ENCODE results near the gene BLACAT1.

DNA sequence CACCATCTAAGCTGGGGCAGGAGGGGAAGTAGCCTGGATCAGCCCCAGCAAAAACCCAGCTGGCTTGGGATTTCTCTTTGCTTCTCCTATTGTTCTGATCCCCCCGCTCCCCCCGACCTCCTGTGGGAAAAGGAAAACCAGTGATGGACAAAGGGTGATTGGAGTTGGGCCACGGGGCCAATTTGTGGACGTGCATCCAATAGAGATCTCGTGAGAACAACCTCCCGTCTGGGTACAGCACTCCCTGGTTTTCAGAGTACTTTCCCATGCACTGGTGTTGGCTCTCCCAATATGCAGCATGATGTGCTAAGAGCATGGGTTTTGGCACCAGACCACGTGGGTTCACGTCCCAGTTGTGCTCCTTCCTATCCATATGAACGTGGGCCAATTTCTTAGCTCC is 9.0 kb downstream of the BLACAT1 start:
- TF ChIP-seq, protein P1, sequence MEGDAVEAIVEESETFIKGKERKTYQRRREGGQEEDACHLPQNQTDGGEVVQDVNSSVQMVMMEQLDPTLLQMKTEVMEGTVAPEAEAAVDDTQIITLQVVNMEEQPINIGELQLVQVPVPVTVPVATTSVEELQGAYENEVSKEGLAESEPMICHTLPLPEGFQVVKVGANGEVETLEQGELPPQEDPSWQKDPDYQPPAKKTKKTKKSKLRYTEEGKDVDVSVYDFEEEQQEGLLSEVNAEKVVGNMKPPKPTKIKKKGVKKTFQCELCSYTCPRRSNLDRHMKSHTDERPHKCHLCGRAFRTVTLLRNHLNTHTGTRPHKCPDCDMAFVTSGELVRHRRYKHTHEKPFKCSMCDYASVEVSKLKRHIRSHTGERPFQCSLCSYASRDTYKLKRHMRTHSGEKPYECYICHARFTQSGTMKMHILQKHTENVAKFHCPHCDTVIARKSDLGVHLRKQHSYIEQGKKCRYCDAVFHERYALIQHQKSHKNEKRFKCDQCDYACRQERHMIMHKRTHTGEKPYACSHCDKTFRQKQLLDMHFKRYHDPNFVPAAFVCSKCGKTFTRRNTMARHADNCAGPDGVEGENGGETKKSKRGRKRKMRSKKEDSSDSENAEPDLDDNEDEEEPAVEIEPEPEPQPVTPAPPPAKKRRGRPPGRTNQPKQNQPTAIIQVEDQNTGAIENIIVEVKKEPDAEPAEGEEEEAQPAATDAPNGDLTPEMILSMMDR (conservative IDR thresholded peaks at IDR 0.05), result no peak
- no peak for TF ChIP-seq EZH2 (IDR thresholded peaks at IDR 0.05; ENCODE audit: low read depth)
